Sigmoid colon (tissue), 7 donors: ENCODE results near the gene INO80E. TPM values are rescaled to one million over a fixed set of nuclear protein-coding genes. Genes with fewer than 3 reads are reported as not detected.

ENCODE experiments used
- DNase-seq: peaks from one replicate; pipeline ENCODE4 v3.0.0-alpha.2; 2019
- H3K27ac ChIP-seq, 4 donors: fragments of 200-600 bp; sonication (generic); one replicate each; pipeline ENCODE4 v1.5.1; 2016 to 2019; ENCODE audit warnings: mild to moderate bottlenecking in 1 of 4
- H3K27me3 ChIP-seq, 3 donors: fragments of 200-600 bp; sonication (generic); one replicate each; pipeline ENCODE4 v1.5.1; 2019; ENCODE audit warnings: mild to moderate bottlenecking in 1 of 3
- H3K36me3 ChIP-seq, 4 donors: fragments of 200-600 bp; sonication (generic); one replicate each; pipeline ENCODE4 v1.5.1; 2016 to 2019
- H3K4me1 ChIP-seq, 4 donors: fragments of 200-600 bp; sonication (generic); one replicate each; pipeline ENCODE4 v1.5.1; 2017 to 2019
- H3K4me3 ChIP-seq, 4 donors: fragments of 200-600 bp; sonication (generic); one replicate each; pipeline ENCODE4 v1.5.1; 2017 to 2019; ENCODE audit warnings: mild to moderate bottlenecking in 2 of 4, moderate library complexity in 1 of 4
- H3K9me3 ChIP-seq, 4 donors: fragments of 200-600 bp in 3 of 4; sonication (generic) in 3 of 4; one replicate each; pipeline versions ENCODE4 v1.5.1 to v1.6.1; 2013 to 2019
- EP300 ChIP-seq, 4 donors: sonication (generic); formaldehyde crosslinking; IDR thresholded peaks; one replicate each; pipeline ENCODE4 v1.6.1; 2017; ENCODE audit warnings: antibody characterized with exemption in 4 of 4
- POLR2A ChIP-seq, 2 donors: fragments of 450-650 bp; IDR thresholded peaks; one replicate each; pipeline ENCODE4 v1.6.1; 2016; ENCODE audit warnings: antibody characterized with exemption in 2 of 2, mild to moderate bottlenecking in 2 of 2, moderate library complexity in 2 of 2
- POLR2AphosphoS5 ChIP-seq, 4 donors: sonication (generic); formaldehyde crosslinking; IDR thresholded peaks; one replicate each; pipeline ENCODE4 v1.6.1; 2017; ENCODE audit warnings: antibody characterized with exemption in 4 of 4
- WGBS, 2 donors: extraction: QIAGEN DNeasy Blood & Tissue Kit; methylation state at CpG; one replicate each; pipeline ENCODE4 v1.1.7; 2013; 5-methylcytosine and 5-hydroxymethylcytosine counted together
- intact Hi-C: fragments of 100-400 bp; cut with DNase I; formaldehyde crosslinking; loops from one replicate; pipeline ENCODE4 v1.15.1; 2023
- polyA plus RNA-seq, 3 donors: library from polyadenylated mRNA; stranded (reverse); fragments of 200-250 nt; gene quantifications; one replicate each; pipeline ENCODE4 v1.2.3, GENCODE V29; 2013
- total RNA-seq, 4 donors: library from RNA; depleted of rRNA; stranded (reverse); fragments of >200 nt; gene quantifications; one replicate each; pipeline ENCODE4 v1.1.0, GENCODE V29; 2016
- TF ChIP-seq, protein P1 (sequence below), 4 experiments: fragments of 450-650 bp in 3 of 4; fragments of 200-600 bp in 1 of 4; IDR thresholded peaks; one replicate each; pipeline ENCODE4 v1.5.1; 2016 to 2019; ENCODE audit warnings: antibody characterized with exemption in 4 of 4, mild to moderate bottlenecking in 3 of 4, moderate library complexity in 2 of 4
- donor health status: healthy with polysubstance abuse.
- donor health status: Bipolar disorder and iron deficiency.
- donor health status: healthy.

INO80E gene
- total and polyA plus RNA-seq, 7 donors, result 49.2 to 174 (median 59.8) TPM

DNA sequence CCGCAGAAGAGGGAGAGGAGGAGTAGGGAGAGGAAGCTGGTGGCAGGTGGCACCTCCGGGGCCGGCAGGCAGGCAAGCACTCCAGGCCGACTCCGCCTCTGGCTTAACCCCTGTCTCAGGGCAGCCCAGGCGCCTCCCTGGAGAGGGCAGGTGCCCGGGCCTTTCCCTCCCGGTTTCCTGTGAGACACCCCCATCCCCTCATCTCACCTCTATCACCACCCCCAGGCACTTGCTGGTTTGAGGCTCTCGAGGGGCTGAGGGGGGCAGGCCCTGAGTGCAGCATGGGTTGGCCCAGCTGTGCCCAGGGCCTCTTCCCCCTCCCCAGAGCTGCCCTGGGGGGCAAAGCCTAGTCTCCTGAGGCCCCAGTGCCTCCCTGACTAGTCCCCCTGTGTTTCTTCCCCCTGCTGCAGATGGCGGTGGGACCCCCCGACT is 8.8 kb downstream of the INO80E start:
- H3K27ac ChIP-seq, result no peak overlapping the region
- no peak overlapping the region for H3K4me3 ChIP-seq
- TF ChIP-seq EP300 (IDR thresholded peaks at IDR 0.05), result no peak
- TF ChIP-seq, protein P1, sequence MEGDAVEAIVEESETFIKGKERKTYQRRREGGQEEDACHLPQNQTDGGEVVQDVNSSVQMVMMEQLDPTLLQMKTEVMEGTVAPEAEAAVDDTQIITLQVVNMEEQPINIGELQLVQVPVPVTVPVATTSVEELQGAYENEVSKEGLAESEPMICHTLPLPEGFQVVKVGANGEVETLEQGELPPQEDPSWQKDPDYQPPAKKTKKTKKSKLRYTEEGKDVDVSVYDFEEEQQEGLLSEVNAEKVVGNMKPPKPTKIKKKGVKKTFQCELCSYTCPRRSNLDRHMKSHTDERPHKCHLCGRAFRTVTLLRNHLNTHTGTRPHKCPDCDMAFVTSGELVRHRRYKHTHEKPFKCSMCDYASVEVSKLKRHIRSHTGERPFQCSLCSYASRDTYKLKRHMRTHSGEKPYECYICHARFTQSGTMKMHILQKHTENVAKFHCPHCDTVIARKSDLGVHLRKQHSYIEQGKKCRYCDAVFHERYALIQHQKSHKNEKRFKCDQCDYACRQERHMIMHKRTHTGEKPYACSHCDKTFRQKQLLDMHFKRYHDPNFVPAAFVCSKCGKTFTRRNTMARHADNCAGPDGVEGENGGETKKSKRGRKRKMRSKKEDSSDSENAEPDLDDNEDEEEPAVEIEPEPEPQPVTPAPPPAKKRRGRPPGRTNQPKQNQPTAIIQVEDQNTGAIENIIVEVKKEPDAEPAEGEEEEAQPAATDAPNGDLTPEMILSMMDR (IDR thresholded peaks at IDR 0.05), result no peak
- no peak for TF ChIP-seq POLR2A (IDR thresholded peaks at IDR 0.05)
- TF ChIP-seq POLR2AphosphoS5 (IDR thresholded peaks at IDR 0.05), result no peak
- H3K36me3 ChIP-seq, result peaks cover 0 to 32% (median 7%) of the 10 kb centered on the region in 4 donors
- peaks cover under 1 to 16% (median 10%) of the 10 kb centered on the region in 3 donors for H3K27me3 ChIP-seq
- H3K4me1 ChIP-seq, result peaks cover 0 to 9% (median 7%) of the 10 kb centered on the region in 4 donors
- no peaks in the 10 kb centered on the region for H3K9me3 ChIP-seq
- DNase-seq, result no peak
- intact Hi-C loops, result no loop called here
- WGBS, 2 donors, result 26 to 28% methylated on average over 11 of the region's 11 CpGs

DNA sequence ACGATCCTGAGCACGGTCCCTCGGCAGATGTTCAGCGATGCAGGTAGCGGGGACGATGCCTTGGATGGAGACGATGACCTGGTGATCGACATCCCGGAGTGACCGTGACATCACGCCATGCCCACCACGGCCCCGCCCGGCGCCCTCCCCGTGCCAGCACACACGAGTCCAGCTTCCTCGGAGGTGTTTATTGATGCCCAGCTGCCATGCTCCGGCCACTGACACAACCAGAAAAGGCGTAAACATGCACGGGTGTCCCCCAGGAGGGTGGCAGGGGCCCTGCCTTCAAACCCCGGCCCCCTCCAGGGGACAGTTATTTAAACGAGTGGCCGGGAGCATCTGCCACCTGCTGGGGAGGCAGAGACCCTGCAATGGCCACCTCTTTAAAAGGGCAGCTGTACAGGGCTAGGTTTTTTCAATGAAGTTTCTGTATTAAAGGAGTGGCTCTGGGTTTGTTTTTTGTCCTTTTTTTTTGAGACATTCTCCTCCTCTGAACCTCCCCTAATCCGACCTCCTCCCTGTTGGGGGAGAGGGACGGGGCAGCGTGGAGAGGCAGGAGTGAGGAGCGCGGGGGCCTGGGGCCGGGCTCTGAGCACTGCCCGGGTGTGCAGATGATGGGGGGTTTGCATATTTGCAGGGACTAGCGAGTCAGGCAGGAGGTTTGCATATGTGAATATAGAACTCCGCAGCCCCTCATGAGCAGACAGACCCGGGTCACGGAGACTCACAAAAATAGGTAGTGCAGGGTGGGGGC is 9.5 kb downstream of the INO80E start:
- no peak overlapping the region for H3K27ac ChIP-seq
- 39 to 62% methylated on average over 35 of the region's 35 CpGs for WGBS, 2 donors
- DNase-seq, result no peak
- peaks cover 0 to 25% (median 4%) of the 10 kb centered on the region in 4 donors for H3K36me3 ChIP-seq
- peaks cover 8 to 23% (median 17%) of the 10 kb centered on the region in 3 donors for H3K27me3 ChIP-seq
- H3K9me3 ChIP-seq, result no peaks in the 10 kb centered on the region
- peak overlapping the region in 1 of 4 donors; percentile 9 for H3K4me3 ChIP-seq
- intact Hi-C loops, result no loop called here
- TF ChIP-seq, protein P1 (IDR thresholded peaks at IDR 0.05), result peak; percentile 57 to 86 (median 72)
- TF ChIP-seq POLR2AphosphoS5 (IDR thresholded peaks at IDR 0.05), result no peak
- peaks cover 0 to 15% (median 14%) of the 10 kb centered on the region in 4 donors for H3K4me1 ChIP-seq

- no peak overlapping the region for H3K27ac ChIP-seq
- intact Hi-C loops, result no loop called here
- H3K36me3 ChIP-seq, result peaks cover 0 to 19% (median 2%) of the 10 kb centered on the region in 4 donors
- H3K4me1 ChIP-seq, result peaks cover 0 to 21% (median 19%) of the 10 kb centered on the region in 4 donors
- TF ChIP-seq, protein P1 (IDR thresholded peaks at IDR 0.05), result no peak
- no peak for TF ChIP-seq POLR2A (IDR thresholded peaks at IDR 0.05)
- TF ChIP-seq EP300 (IDR thresholded peaks at IDR 0.05), result no peak
- no peak for TF ChIP-seq POLR2AphosphoS5 (IDR thresholded peaks at IDR 0.05)
- WGBS, 2 donors, result 56 to 85% methylated on average over 18 of the region's 18 CpGs
- H3K4me3 ChIP-seq, result no peak overlapping the region
- H3K27me3 ChIP-seq, result peaks cover 13 to 29% (median 23%) of the 10 kb centered on the region in 3 donors
- H3K9me3 ChIP-seq, result no peaks in the 10 kb centered on the region
- DNase-seq, result no peak
Observed at GRCh38 chr16:30006095-30006473, 10.0 kb downstream of the INO80E start.

DNA sequence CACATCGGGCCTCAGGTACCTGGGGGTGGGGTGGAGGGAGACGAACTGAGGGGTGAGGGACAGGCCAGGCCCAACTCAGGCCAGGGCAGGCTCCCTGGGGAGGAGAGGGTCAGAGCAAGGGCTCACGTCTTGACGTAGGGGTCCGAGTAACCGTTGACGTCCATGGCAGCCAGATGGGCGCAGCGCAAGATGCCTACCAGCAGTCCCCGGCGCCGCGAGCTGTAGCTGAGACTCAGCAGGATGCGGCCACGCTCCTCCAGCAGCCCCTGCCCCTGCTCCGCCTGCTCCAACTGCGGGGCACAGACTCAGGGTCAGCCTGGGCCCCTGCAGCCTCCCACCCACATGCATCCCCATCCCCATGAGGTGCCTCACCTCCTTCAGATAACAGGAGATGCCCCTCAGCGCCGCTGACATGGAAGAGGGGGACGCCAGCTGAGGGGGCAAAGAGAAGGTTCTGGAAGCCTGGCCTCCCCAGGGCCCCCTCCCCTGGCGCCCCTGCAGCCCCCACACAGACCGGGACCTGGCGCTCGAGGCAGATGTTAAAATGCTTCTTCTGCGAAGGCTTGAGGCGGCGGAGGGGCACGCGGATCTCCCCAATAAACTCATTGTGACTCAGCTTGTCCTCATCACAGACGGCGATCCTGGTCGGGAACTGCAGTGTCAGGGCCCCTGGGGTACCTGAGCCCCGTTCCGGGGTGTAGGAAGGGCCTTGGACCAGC is 10.8 kb downstream of the INO80E start:
- TF ChIP-seq, protein P1 (IDR thresholded peaks at IDR 0.05), result no peak
- TF ChIP-seq POLR2AphosphoS5 (IDR thresholded peaks at IDR 0.05) (no peak), POLR2A (IDR thresholded peaks at IDR 0.05) (no peak), EP300 (IDR thresholded peaks at IDR 0.05) (no peak)
- Histone ChIP-seq H3K9me3 (no peaks in the 10 kb centered on the region), H3K36me3 (peaks cover 0 to 14% (median 0%) of the 10 kb centered on the region in 4 donors), H3K27ac (no peak overlapping the region), H3K4me3 (no peak overlapping the region), H3K4me1 (peaks cover 0 to 28% (median 24%) of the 10 kb centered on the region in 4 donors), H3K27me3 (peaks cover 21 to 36% (median 30%) of the 10 kb centered on the region in 3 donors)
- intact Hi-C loops, result no loop called here
- WGBS, 2 donors, result 86 to 91% methylated on average over 34 of the region's 34 CpGs
- no peak for DNase-seq
